Activated T-cell treated with anti-CD3 and anti-CD28 coated beads for 24 hours (primary cell): Measurements from ENCODE around the gene TRIP10.
A peak's percentile ranks its signal among the peaks of the same experiment; 100 is the strongest.
"Not testable (repeated sequence)": the region's sequence is repeated elsewhere in the genome, so short reads cannot be mapped to it uniquely, and the experiment has no call there.

Source experiments
- DNase-seq: peaks from one replicate; pipeline ENCODE4 v3.0.0-alpha.2; 2020; ENCODE audit warnings: low read depth

Gene TRIP10

GRCh38 chr19:6743714-6744380 is 4.4 kb downstream of the TRIP10 start:
- DNase-seq, result no peak

- DNase-seq, result no peak
These were observed 5.2 kb downstream of the TRIP10 start for GRCh38 chr19:6744381-6745301.

GRCh38 chr19:6745965-6746364 is 6.5 kb downstream of the TRIP10 start:
- no peak for DNase-seq

- not testable (repeated sequence) for DNase-seq
These were observed 9.1 kb downstream of the TRIP10 start for GRCh38 chr19:6748543-6748942.

GRCh38 chr19:6750062-6750461 is 10.6 kb downstream of the TRIP10 start:
- no peak for DNase-seq

- no peak for DNase-seq
These were observed 11.7 kb downstream of the TRIP10 start for GRCh38 chr19:6751189-6751588.

GRCh38 chr19:6752256-6753177 is 13.0 kb downstream of the TRIP10 start:
- no peak for DNase-seq

GRCh38 chr19:6753178-6754031 is 13.9 kb downstream of the TRIP10 start:
- DNase-seq, result peak; percentile 81

GRCh38 chr19:6754136-6754535 is 14.7 kb downstream of the TRIP10 start:
- no peak for DNase-seq

- no peak for DNase-seq
These were observed 15.4 kb downstream of the TRIP10 start for GRCh38 chr19:6754653-6755463.

- DNase-seq, result no peak
These were observed 21.1 kb downstream of the TRIP10 start for GRCh38 chr19:6760606-6761005.

GRCh38 chr19:6761053-6761676 is 21.7 kb downstream of the TRIP10 start:
- DNase-seq, result no peak

- DNase-seq, result not testable (repeated sequence)
These were observed 22.8 kb downstream of the TRIP10 start for GRCh38 chr19:6762253-6762797.

- DNase-seq, result no peak
These were observed 26.4 kb downstream of the TRIP10 start for GRCh38 chr19:6765738-6766356.

GRCh38 chr19:6766357-6767080 is 27.0 kb downstream of the TRIP10 start:
- no peak for DNase-seq

GRCh38 chr19:6767081-6767356 is 27.5 kb downstream of the TRIP10 start:
- no peak for DNase-seq

GRCh38 chr19:6767357-6768235 is 28.1 kb downstream of the TRIP10 start, which contains the start of gene SH2D3A:
SH2D3A (minus strand) TSS chr19:6767435; CDS start chr19:6763748, 3,687 bp downstream.
- peak; percentile 89 for DNase-seq
